Prostate gland (tissue), 2 donors: Measurements from ENCODE around the gene ELOVL5. TPM values are rescaled to one million over a fixed set of nuclear protein-coding genes. Genes with fewer than 3 reads are reported as not detected.

Source experiments
- DNase-seq: peaks from one replicate; pipeline ENCODE4 v3.0.0-alpha.2; 2019; ENCODE audit warnings: low spot score
- H3K27ac ChIP-seq, 2 donors: fragments of 200-600 bp; sonication (generic); 2 replicates each; pipeline ENCODE4 v1.5.1; 2017 to 2019
- H3K27me3 ChIP-seq: fragments of 200-600 bp; sonication (generic); replicated peaks from 2 replicates; pipeline ENCODE4 v1.5.1; 2019; ENCODE audit not compliant: insufficient read depth
- H3K36me3 ChIP-seq, 2 donors: fragments of 200-600 bp; sonication (generic); 1 replicate in 1 of 2; 2 replicates in 1 of 2; pipeline versions ENCODE4 v1.5.1 to v1.8.1; 2017 to 2019
- H3K4me1 ChIP-seq: fragments of 200-600 bp; sonication (generic); replicated peaks from 2 replicates; pipeline ENCODE4 v1.5.1; 2019
- H3K4me3 ChIP-seq, 2 donors: fragments of 200-600 bp; sonication (generic); 2 replicates each; pipeline ENCODE4 v1.5.1; 2017 to 2019
- H3K9me3 ChIP-seq: fragments of 200-600 bp; sonication (generic); 2 replicates; pipeline ENCODE4 v1.5.1; 2017
- POLR2A ChIP-seq: fragments of 450-650 bp; IDR thresholded peaks from one replicate; pipeline ENCODE4 v1.6.1; 2016; ENCODE audit warnings: antibody characterized with exemption, mild to moderate bottlenecking
- POLR2AphosphoS5 ChIP-seq: sonication (generic); formaldehyde crosslinking; IDR thresholded peaks from one replicate; pipeline ENCODE4 v1.6.1; 2017; ENCODE audit warnings: antibody characterized with exemption
- WGBS: methylation state at CpG from one replicate; pipeline ENCODE4 v1.1.5; 2018; 5-methylcytosine and 5-hydroxymethylcytosine counted together
- intact Hi-C: fragments of 100-400 bp; cut with DNase I; formaldehyde crosslinking; loops from one replicate; pipeline ENCODE4 v1.14.2; 2022
- total RNA-seq, 2 donors: library from RNA; depleted of rRNA; stranded (reverse); fragments of >200 nt; gene quantifications; one replicate each; pipeline ENCODE4 v1.1.0, GENCODE V29; 2016
- TF ChIP-seq, protein P1 (sequence below), 4 experiments: fragments of 200-600 bp in 2 of 4; fragments of 450-650 bp in 2 of 4; sonication (generic) in 2 of 4; IDR thresholded peaks; 1 replicate in 3 of 4; 2 replicates in 1 of 4; pipeline ENCODE4 v1.5.1; 2016 to 2019; ENCODE audit warnings: antibody characterized with exemption in 4 of 4, mild to moderate bottlenecking in 2 of 4, moderate library complexity in 2 of 4

The ELOVL5 gene
- total RNA-seq, 2 donors from 2014 or later, result 193 to 353 TPM

- Histone ChIP-seq H3K27ac (no peak overlapping the region), H3K4me1 (no peaks in the 10 kb centered on the region), H3K36me3 (no peaks in the 10 kb centered on the region), H3K9me3 (no peaks in the 10 kb centered on the region), H3K27me3 (no peaks in the 10 kb centered on the region), H3K4me3 (no peak overlapping the region)
- intact Hi-C loops, result no loop called here
- DNase-seq, result no peak
- 58% methylated on average over 3 of the region's 3 CpGs for WGBS
- TF ChIP-seq, protein P1, sequence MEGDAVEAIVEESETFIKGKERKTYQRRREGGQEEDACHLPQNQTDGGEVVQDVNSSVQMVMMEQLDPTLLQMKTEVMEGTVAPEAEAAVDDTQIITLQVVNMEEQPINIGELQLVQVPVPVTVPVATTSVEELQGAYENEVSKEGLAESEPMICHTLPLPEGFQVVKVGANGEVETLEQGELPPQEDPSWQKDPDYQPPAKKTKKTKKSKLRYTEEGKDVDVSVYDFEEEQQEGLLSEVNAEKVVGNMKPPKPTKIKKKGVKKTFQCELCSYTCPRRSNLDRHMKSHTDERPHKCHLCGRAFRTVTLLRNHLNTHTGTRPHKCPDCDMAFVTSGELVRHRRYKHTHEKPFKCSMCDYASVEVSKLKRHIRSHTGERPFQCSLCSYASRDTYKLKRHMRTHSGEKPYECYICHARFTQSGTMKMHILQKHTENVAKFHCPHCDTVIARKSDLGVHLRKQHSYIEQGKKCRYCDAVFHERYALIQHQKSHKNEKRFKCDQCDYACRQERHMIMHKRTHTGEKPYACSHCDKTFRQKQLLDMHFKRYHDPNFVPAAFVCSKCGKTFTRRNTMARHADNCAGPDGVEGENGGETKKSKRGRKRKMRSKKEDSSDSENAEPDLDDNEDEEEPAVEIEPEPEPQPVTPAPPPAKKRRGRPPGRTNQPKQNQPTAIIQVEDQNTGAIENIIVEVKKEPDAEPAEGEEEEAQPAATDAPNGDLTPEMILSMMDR (IDR thresholded peaks at IDR 0.05), result no peak
- no peak for TF ChIP-seq POLR2A
Measured at GRCh38 chr6:53315086-53315724, 33.5 kb downstream of the ELOVL5 start.

DNA sequence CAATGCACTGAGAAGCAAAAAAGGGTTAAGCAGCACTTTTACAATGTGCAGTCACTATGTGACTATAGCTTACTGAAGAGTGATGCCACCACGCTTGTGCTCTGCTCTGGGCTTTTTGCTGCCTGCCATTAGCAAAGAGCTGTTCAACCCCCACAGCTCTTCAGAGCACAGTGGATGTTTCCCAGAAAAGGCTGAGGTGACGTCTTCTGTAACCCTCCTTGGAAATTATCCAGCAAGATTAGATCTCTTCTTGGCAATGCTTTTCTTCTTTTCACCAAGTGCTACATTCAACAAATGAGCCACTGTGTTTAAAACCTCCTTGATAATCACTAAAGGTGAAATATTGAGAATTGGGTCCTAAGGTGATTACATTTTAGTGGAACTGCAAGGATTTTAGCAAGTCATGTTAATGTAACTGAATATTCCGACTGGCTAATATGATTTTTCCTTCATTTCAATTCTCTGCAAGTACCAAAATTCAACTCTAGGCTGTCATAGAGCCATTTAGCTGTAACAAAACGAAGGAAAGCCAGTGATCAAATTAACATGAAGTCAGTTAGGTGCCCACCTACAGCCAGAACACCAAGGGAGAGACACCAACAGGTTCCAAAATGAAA, 34.9 kb downstream of the ELOVL5 start:
- H3K4me3 ChIP-seq, result no peak overlapping the region
- no peaks in the 10 kb centered on the region for H3K4me1 ChIP-seq
- no peak overlapping the region for H3K27ac ChIP-seq
- H3K36me3 ChIP-seq, result no peaks in the 10 kb centered on the region
- no peak for TF ChIP-seq POLR2A
- intact Hi-C loops, result no loop called here
- H3K9me3 ChIP-seq, result no peaks in the 10 kb centered on the region
- no peak for DNase-seq
- 55% methylated on average over 4 of the region's 4 CpGs for WGBS
- H3K27me3 ChIP-seq, result no peaks in the 10 kb centered on the region

DNA sequence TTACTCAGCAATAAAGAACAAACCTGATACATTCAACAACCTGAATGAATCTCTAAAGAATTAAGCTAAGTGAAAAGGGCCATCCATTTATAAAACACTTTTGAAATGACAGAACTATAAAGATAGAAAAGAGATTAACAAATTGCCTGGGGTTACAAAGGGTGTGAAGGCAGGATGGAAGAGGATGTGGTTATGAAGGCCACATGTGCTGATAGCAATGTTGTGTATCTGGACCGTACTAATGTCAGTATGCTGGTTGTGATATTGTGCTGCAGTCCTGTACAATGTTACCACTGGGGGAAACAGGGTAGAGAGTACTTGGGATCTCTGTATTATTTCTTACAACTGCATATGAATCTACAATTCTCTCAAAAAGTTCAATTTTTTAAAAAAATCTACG, 36.4 kb downstream of the ELOVL5 start:
- no peak overlapping the region for H3K27ac ChIP-seq
- no peak overlapping the region for H3K4me3 ChIP-seq
- H3K9me3 ChIP-seq, result no peaks in the 10 kb centered on the region
- intact Hi-C loops, result no loop called here
- TF ChIP-seq POLR2A (no peak), POLR2AphosphoS5 (no peak)
- TF ChIP-seq, protein P1 (IDR thresholded peaks at IDR 0.05), result no peak
- H3K4me1 ChIP-seq, result no peaks in the 10 kb centered on the region
- no peak for DNase-seq
- H3K27me3 ChIP-seq, result no peaks in the 10 kb centered on the region
- H3K36me3 ChIP-seq, result no peaks in the 10 kb centered on the region
- 87% methylated on average over 2 of the region's 2 CpGs for WGBS

- H3K4me3 ChIP-seq, result no peak overlapping the region
- 92% methylated on average over 3 of the region's 3 CpGs for WGBS
- H3K9me3 ChIP-seq, result no peaks in the 10 kb centered on the region
- TF ChIP-seq POLR2A (no peak), POLR2AphosphoS5 (no peak)
- H3K27me3 ChIP-seq, result no peaks in the 10 kb centered on the region
- no peaks in the 10 kb centered on the region for H3K36me3 ChIP-seq
- H3K27ac ChIP-seq, result no peak overlapping the region
- no peaks in the 10 kb centered on the region for H3K4me1 ChIP-seq
- no peak for DNase-seq
- intact Hi-C loops, result no loop called here
Measured at GRCh38 chr6:53311586-53311935, 37.2 kb downstream of the ELOVL5 start.

- intact Hi-C loops, result no loop called here
- no peaks in the 10 kb centered on the region for H3K9me3 ChIP-seq
- 82% methylated on average over 6 of the region's 6 CpGs for WGBS
- H3K4me3 ChIP-seq, result no peak overlapping the region
- TF ChIP-seq POLR2A, result no peak
- no peak for TF ChIP-seq POLR2AphosphoS5
- TF ChIP-seq, protein P1 (IDR thresholded peaks at IDR 0.05), result no peak
- DNase-seq, result no peak
- no peaks in the 10 kb centered on the region for H3K36me3 ChIP-seq
- no peaks in the 10 kb centered on the region for H3K27me3 ChIP-seq
- no peak overlapping the region for H3K27ac ChIP-seq
- H3K4me1 ChIP-seq, result no peaks in the 10 kb centered on the region
Measured at GRCh38 chr6:53310771-53311585, 37.8 kb downstream of the ELOVL5 start.
